ENCODE results near the gene AMELX.

The AMELX gene

DNA sequence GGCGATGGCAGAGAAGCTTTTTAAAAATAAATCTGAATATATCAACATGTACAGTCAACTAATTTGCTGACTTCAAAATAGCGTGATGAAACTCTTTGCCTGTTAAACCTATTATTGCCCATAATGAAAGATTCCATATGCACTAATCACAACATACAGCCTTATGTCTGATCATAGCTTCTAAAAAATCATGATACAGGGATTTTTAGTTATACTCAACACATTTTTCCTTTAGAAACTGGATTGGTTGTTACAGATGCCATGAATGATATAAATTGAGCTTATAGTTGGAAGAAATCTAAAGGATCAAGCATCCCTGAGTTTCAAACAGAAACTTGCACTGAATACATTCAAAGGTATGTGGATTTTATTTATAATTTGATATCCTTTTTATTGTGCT lies at the start of gene AMELX:
TSS of gene AMELX (plus strand) at position 301 of the 400 bp plus-strand sequence. CDS start 1,376 bp downstream, outside the sequence.
- no peak for DNase-seq

DNA sequence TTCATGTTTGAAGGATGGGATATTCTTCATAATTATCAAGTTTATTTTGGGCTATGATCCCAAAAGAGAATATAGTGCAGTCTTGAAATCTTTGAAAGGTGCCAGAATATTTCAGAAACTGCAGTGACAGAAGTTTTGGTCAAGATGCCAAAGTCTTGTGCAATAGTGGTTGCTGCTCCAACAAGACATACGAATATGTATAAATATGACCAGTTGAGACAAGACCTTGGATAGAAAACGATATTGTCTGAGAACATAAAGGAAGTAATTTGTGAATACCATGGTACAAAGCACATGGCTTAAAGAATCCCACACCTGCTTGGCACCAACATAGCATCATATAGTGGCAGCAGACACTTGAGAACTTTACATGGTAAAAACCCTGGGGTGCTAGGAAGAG lies 48.6 kb upstream of the AMELX start:
- DNase-seq: no peak

DNA sequence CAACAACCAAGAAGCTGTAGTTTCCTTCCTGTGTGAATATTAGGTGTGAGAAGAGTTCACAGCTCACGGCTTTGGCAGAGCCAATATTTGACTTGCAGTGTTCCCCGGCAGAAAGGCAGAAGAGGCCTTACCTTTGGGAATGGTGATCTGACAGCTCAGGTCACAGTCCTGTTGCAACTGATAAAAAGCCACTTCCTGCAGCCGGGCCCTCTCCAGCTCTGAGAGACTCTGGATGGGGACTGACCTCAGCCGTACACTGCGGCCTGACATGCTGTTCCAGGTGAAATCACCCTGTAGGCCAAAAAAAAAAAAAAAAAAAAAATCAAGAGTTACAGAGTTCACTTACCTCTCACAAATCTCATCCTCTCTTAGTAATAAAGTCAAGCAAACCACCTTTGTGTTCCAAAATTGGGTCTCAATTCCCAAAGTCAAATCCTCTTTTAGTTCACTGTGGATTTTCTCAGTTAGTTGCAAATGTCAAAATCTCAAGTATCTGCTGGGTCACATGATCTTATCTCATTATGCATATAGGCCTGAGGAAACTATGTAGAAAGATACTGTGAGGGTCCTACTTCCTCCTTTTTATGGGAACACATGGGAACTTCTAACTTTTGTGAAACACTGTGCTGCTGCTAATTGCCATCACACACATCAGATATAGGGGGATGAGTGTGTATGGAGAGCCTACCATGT lies 38.6 kb upstream of the AMELX start:
- peak in 1 of 2 donors; percentile 3 for DNase-seq

DNA sequence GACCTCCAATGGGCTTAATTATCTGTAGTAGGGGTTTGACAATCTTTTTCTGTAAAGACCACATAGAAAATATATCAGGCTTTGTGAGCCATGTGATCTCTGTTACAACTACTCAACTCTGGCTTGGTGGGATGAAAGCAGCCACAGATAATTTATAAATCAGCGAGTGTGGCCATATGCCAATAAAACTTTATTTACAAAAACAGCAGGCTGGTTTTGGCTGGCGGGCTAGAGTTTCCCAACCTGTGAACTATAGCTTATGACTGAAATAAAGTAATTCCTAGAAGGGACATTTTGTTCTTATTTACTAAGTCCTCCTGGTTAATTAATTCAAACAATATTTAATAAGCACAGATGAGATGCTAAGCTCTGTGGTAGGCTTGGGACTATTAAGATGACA lies 35.9 kb upstream of the AMELX start:
- DNase-seq: no peak

DNA sequence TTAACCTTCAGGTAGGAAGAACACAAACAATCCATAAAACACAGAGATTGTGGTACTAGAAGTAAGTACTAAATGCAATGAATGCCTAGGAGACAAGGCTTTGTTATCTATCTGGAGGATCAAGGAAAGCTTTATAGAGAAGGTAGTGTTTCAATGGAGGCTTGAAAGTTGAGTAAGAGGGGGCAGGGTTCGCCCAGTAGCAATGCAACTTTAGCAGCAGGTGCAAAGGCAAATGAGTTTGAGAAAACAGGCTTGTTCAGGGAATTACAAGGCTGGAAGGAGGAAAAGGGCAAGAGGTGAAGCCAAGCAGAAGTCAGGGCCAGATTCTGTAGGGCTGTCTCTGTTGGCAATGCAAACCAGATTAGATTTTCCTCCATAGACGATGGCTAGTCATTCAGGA lies 35.5 kb upstream of the AMELX start:
- DNase-seq: no peak

DNA sequence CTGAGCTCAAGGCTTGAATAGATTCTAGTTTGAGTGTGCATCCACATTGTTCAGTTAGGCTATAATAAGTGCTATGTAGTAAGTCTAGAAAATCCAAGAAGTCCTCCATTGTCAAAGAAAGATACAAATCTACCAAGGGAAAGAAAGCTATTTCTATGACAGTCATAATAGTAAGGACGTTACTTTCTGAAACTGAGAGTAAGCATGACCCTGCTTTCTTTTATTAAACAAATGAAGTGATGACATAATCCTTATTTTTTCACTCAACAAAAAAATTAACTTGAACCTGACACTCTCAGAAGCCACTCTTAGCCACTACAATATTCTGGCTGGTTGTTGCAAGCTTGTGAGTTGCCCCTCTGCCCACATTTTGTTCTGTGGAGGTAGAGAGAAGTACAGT lies 33.8 kb upstream of the AMELX start:
- no peak for DNase-seq

DNA sequence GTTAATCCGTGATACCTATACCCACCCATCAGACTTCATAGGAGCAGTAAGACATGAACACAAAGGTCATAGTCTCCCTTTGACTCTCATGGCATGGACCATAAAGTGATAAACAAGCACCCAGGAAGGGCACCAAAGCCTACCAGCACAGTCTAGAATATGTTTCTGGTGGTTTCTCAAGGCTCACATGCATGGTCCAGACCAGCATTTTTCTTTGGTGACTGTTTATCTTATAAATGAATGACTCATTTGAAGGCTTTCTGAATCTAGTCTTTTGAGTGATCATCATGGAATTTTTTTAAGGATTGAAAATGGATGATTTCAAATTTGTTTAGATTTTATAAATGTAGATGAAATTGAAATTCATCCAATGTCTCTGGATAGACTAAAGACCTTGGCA lies 32.0 kb upstream of the AMELX start:
- DNase-seq: no peak

DNA sequence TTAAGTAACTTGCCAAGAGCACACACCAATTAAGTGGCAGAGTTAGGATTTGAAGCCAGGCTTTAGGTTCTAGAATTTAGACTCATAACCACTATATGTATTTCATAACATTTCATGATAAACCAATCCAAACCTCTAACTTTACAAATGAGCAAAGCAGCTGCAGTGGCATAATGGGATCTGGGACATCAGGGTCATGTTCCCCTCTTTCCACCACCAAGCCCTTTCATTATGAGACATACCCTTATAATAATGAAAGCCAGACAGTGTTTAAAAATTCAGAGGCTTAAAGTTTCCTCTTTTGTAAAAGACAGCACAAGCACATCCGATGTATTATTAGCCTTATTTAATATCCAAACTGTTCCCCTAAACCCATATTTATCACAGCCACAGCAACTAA lies 28.3 kb upstream of the AMELX start:
- DNase-seq: no peak

DNA sequence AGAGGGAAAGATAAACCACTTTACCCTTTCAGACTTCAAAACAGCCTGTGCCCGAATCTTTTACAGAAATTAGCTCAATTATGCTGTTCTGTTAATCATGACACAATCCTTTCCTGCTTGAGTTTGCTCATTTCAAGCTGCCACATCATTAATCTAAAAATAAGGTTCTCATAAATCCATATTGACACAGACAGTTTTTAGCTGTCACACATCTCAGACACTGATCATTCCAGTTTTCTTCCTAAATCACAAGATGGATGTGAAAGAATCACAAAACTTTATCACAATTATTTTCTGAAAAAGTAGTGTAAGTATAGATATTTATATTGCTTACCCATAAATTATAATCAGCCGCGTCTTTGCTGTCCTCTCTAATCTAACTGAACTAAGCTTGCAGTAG lies 27.9 kb upstream of the AMELX start:
- DNase-seq: no peak

DNA sequence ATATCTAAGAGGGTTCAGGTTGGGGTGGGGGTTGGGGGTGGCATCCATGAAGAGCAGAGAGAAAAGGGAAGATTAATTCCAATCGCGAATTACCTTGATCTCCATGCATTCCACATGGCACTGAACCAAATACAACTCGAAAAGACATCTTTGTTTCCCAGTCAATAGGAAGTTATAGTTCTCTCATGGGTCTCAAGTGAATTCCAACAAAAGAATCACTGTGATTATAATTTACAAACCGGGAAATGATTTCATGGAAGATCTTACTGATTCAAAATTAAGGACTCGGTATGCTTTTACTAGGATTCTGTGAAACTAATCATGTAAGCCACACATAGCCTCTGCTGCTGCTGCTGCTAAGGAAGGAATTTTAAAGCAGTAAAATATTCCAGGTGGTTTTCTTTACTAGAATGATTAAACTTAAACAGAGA lies 26.6 kb upstream of the AMELX start:
- DNase-seq: no peak

DNA sequence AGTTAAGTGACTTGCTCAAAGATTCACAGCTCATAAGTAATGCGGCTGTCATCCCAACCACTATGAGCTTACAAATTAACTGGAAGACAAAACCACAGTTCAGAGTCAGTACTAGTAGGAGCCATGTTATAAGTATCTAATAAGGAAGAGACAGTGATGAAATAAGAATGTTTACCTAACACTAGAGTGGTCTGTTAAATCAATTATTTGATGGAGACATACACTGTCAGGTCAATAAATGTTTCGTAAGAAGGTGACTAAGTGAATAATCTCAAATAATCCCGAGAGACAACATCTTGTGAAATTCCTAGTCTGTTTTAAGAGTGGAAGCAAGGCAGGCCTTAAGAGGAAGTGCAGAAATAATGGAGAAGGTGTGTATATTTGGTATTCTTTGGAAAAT lies 25.8 kb upstream of the AMELX start:
- peak in 1 of 2 donors; percentile 1 for DNase-seq

DNA sequence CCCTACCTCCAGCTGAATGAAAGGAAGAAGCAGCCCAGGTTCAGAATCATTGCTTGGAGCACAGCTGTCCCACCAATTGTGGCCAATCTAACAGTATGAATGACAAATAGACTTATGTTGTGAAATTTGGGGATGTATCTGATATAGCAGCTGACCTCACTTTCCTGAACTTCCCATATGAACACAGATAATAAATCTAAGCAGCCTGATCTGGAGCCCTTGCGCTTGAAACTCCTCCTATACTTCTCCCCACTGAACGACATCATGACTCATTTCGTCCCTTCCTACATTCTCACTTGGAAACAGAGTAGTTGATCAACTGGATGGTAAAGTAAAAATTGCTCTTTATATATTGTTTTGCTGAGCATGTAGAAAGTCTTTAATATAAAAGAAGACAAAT lies 24.2 kb upstream of the AMELX start:
- DNase-seq: peak; percentile 41 to 49

DNA sequence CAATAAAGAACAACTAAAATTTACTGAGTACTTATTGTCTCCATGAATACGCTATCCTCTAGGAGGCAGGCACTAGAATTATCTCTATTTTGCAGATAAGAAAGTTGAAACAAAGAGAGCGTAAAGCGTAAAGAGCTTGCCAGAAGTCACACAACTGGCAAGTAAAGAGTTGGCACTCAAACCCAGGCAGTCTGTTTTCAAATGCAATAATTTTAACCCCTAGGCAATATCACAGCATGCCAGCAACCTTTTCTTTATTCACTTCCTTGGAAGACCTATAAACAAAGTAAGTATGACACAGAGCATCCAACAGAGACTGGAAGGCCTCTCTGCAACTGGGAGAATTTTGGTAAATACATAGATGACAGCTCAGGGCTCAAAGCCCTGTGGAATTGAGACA lies 23.2 kb upstream of the AMELX start:
- no peak for DNase-seq

DNA sequence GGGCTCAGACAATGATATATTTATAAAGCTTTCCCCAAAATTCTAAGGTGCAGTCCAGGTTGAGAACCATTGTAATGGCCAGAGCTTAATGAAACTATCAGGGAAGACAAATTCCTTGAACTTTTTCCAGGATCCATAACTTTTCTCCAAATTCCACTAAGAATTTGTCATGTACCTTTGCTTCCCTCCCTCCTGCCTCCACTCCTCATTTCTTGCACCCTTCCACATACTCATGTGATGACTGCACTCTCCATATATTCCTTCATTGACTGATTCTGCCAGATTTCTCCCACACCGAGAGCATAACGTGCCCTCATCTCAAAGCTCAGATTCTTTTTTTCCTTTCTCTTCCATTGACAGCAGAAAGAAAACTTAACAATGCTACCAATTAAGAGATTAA lies 20.9 kb upstream of the AMELX start:
- no peak for DNase-seq

DNA sequence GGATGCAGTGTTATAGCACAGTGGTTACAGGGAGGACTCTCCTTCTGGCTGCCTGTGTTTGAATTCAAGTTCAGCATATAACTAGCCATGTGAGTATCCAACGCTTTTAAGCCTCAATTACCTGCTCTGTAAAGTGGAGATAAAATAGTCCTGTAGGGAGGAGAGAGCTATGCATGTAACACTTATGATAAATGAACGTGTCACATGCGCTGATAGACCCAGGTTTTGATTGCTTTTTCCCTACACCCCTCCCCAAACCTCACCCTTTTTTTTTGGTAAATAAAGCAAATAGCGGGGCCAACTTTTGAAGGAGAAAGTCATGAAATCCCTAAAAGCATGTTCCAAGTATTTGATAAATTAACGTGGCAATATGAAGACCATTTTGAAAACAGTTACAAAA lies 20.4 kb upstream of the AMELX start:
- DNase-seq: no peak

DNA sequence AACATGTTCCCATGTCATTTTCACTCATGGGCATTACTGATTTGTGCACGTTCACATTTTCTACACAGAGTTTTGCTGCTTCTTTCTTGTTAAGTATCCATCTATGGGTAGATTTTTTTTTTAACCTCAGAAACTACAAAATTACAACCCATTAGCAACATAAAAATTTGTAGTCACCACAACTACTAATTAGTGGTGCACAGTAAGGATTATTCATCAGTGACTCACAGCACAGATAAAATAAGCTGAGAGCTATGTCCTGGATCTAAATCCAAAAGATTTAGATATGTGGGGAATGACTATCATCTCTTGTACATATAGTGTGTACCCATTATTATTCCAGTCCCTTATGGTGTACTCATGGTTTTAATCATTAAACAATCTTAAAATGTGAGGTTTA lies 19.7 kb upstream of the AMELX start:
- no peak for DNase-seq

DNA sequence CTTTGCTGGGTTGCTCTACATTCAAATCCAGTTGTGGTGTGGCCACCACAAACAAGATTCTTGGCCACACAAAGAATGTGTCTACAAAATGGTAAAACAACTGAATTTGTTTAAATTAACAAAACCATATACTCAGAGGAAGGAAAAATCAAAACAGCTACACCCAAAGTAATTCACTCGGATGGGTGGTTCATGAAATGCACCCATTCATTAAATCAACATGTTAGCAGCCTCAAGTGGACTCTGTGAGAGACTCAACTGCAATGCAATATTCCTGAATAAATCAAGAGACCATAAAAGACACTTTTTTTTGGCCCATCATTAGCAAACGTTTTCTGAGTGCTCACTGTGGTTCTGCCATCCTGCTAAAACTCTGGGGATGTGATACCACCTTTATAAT lies 11.2 kb upstream of the AMELX start:
- no peak for DNase-seq

DNA sequence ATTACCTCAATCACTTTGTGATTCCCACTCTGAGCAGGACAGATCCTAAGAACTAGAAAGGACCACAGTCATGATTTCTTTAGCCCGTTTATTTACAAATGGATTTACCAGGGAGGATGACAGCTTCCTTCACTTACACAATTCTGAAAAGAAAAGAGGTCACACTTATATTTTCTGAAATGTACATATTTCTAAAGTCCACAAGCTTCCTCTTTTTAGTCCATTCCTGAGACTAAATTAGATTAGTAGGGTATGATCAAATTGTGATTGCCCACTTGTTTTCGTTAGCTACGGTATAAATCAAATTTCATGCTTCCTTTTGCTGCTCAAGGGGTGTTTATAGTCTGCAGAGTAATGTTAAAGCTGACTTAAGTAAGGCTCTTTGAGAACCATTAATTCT lies 7.6 kb upstream of the AMELX start:
- DNase-seq: peak; percentile 13 to 33

DNA sequence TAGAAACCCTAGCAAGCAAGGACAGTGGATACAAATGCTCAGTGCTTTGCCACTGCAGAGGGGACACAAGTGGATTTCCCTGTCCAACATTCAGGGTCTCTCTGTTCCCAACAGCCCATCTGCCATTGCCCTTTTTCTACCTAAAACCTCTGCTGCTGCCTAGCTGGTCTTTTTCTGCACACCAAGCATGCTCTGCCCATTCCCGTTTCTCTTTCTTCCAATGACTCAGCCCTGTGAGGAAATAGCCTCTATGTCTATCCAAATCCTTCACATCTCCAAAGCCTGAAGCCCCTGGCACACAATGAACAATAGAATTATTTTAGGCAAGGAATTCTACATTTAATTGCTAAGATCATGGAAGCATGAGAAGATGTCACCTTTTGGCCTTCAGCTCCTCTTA lies 5.7 kb upstream of the AMELX start:
- DNase-seq: no peak

DNA sequence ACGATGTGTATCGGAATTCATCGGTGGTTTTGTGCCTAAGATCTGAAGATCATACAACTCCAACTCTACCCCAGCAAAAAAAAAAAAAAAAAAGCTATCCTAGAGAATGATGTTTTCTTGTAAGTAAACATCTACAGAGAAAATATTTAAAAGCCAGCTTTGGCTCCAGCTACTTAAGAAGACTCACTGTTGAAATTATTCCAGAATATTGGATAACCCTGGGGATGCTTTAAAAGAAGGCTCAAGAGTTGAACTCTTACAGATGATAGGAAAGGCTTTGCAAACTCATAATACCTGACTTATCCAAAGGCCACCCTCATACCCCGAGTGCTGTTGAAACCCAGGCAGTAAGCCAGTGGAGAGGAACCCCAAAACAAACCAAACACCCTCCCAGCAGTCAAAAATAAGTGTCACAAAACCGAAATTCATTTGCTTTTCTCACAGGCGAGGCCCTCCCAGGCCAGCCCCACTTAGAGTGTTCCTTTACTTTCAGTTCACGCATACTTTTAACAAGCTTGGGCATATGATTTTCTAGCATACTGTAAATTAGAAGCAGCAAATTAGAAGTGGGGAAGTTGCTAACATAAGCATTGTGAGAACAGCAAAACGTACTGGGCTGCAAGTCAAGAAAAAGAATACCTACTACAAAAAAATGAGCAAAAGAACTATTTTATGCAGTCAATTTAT lies 2.7 kb upstream of the AMELX start:
- no peak for DNase-seq

DNA sequence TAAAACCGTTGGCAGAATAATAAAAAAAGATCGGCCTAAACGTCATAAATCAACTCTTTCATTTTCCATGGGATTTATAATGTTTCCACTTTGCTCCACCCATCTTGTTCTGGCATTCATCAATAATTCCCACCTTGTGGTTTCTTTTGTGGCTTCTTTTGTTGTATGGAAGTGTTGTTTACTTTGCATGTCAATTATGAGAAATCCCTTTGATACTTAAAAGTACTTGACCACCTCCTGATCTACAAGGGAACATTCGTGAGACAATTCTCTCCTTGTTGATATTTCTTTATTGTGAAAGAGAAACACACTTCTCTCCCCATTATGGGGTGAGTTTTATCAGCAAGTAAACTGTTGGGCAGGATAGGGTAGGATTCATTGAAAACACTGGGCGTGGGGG lies 2.8 kb downstream of the AMELX start:
- DNase-seq: no peak

DNA sequence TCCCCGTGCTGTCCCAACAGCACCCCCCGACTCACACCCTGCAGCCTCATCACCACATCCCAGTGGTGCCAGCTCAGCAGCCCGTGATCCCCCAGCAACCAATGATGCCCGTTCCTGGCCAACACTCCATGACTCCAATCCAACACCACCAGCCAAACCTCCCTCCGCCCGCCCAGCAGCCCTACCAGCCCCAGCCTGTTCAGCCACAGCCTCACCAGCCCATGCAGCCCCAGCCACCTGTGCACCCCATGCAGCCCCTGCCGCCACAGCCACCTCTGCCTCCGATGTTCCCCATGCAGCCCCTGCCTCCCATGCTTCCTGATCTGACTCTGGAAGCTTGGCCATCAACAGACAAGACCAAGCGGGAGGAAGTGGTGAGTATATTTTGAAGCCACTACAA lies 5.4 kb downstream of the AMELX start:
- no peak for DNase-seq

DNA sequence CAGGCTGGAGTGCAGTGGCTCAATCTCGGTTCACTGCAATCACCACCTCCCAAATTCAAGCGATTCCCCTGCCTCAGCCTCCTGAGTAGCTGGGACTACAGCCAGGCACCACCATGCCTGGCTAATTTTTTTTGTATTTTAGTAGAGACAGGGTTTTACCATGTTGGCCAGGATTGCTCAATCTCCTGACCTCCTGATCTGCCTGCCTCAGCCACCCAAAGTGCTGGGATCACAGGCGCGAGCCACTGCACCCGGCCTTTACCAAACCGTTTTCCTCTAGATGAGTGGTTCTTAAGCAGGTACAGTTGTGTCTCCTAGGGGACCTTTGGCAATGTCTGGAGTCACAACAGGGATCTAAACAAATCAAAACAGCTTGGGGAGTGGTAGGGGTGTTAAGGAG lies 11.6 kb downstream of the AMELX start:
- DNase-seq: no peak

DNA sequence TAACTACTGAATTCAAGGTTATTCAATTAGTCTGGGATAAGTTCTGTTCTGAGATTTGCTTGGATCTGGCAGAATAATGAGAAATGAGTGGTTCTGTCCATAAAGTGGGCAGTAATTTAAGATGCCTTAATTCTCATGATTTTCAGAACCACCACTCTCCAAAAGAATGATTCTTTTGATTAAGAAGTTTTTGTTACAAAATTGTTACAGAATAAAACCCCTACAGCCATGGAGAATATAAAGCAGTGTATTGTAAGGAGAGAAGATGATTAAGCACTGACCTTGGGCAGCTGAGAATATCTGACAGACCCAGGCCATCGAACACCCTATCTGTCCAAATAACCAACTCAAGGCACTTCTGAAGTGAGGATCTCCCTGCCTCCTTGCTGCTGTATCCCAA lies 12.4 kb downstream of the AMELX start:
- DNase-seq: no peak

DNA sequence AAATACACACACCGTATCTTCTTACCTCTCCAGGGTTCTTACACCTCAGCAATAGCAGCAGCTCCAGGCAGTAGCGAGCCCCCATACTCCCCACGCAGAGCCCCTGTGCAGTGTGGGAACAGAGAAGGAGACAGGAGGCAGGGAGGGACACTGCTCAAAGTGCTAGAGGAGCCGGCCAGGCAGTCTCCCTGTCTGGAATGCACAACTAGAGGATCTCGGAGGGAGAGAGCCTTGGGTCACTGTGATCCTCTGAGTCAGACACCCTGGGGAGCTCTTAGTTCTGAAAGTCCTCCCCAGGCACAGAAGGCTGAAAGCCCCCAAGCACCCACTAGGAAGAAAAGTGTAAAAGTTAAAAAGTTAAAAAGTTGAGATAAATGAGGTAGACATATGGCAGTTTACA lies 16.0 kb downstream of the AMELX start:
- DNase-seq: no peak

Data from inflammatory macrophage treated with lipopolysaccharide for 1 hour (primary cell).